ENCODE results near the gene NFKBIZ. TPM values are rescaled to one million over a fixed set of nuclear protein-coding genes. Genes with fewer than 3 reads are reported as not detected.

Gene NFKBIZ, protein sequence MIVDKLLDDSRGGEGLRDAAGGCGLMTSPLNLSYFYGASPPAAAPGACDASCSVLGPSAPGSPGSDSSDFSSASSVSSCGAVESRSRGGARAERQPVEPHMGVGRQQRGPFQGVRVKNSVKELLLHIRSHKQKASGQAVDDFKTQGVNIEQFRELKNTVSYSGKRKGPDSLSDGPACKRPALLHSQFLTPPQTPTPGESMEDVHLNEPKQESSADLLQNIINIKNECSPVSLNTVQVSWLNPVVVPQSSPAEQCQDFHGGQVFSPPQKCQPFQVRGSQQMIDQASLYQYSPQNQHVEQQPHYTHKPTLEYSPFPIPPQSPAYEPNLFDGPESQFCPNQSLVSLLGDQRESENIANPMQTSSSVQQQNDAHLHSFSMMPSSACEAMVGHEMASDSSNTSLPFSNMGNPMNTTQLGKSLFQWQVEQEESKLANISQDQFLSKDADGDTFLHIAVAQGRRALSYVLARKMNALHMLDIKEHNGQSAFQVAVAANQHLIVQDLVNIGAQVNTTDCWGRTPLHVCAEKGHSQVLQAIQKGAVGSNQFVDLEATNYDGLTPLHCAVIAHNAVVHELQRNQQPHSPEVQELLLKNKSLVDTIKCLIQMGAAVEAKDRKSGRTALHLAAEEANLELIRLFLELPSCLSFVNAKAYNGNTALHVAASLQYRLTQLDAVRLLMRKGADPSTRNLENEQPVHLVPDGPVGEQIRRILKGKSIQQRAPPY
- 100 to 1,000 TPM in 1 of 2 donors, 10 to 100 TPM in 1; 88.4 to 123 TPM for total RNA-seq

DNA sequence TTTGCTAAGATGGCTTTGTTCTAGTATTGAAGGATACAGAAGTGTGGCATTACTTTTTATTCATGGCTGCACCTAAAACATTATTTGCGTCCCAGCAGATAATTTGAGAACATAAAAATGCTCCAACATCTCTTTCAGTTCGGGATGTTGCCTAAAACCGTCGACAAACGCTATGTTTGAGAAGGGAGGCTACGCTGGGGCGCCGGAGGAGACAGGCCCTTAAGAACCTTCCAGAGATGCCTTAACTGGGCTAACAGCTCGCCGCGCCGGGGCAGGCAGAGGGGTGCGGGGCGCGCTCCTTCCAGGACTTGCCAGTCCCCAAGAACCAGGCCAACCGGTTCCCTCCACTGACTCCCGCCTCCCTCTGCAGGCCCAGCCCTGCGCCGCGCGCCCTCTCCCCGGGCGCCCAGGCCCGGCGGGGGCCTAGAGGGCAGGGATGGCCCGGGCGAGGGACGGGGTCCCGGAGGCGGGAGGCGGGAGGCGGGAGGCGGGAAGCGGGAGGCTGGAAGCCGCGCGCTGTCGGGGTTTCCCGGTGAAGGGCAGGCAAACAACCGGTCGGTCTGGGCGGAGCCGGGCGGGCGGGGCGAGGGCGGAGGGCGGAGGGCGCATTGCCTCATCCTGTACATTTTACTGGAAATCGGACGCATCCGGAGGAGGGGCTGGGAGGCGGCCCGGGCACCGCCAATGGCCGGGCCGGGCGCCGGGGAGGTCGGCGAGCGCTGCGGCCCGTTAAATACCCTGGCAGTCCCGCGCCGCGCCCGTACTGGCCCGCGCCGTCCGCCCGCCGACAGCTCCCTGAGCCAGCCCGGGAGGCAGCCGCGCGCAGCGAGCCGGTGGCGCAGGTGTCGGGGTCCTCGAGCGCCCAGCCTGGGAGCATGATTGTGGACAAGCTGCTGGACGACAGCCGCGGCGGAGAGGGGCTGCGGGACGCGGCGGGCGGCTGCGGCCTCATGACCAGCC, at the start of gene NFKBIZ:
Gene NFKBIZ, plus strand, starts transcription at position 761 of the 960 bp plus-strand sequence. Its CDS starts 115 bp downstream, at position 876.
- H3K4me1 Mint-ChIP-seq: peaks cover 36% of the 10 kb centered on the region
- peak within 1 kb of the TSS; percentile 100 for H3K27ac Mint-ChIP-seq
- peak within 1 kb of the TSS; percentile 91 for H3K4me3 Mint-ChIP-seq
- H3K9me3 Mint-ChIP-seq: peaks cover 4% of the 10 kb centered on the region
- H3K36me3 Mint-ChIP-seq (ENCODE audit: low read depth): peaks cover 43% of the 10 kb centered on the region
- ATAC-seq (replicated peaks): peak; percentile 80
- H3K27me3 Mint-ChIP-seq: no peaks in the 10 kb centered on the region

DNA sequence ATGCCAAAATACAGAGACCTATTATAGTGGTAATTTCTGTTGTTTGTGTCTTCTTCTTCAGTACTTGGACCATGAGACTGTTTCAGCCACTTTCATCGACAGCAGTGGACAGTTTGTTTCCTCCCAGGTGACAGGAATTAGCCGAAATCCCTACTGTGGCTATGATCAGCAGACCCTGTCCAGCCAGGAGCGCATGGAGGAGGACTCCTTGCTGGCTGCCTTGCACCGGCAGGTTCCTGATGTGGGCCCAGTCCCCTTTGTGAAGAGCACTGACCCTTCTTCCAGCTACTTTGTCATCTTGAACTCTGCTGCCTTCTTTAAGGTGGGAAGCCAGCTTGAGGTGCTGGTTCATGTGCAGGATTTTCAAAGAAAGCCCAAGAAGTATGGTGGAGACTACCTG, 48.1 kb upstream of the NFKBIZ start:
- Mint-ChIP-seq H3K27ac (peak overlapping the region; percentile 54), H3K4me1 (peaks cover 12% of the 10 kb centered on the region), H3K27me3 (no peaks in the 10 kb centered on the region), H3K4me3 (no peak overlapping the region), H3K36me3 (ENCODE audit: low read depth) (peaks cover 73% of the 10 kb centered on the region), H3K9me3 (no peaks in the 10 kb centered on the region)
- no peak for ATAC-seq (replicated peaks)

DNA sequence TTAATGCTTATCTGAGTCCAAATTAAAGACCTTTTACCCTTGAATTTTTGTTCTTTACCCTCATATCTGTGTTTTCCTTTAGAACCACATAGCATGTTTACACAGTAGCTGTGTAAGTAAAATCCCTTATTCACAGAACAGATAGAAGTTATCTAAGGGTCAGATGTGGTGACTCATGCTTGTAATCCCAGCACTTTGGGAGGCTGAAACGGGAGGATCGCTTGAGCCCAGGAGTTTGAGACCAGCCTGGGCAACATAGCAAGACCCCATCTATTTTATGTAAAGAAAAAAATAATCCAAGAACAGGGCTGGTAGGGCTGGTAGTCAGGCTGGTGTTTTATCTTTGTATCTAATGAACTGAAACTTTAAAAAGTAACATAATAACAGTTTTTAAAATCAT, 47.1 kb upstream of the NFKBIZ start:
- Mint-ChIP-seq H3K9me3 (no peaks in the 10 kb centered on the region), H3K27ac (no peak overlapping the region), H3K4me3 (no peak overlapping the region), H3K4me1 (peaks cover 5% of the 10 kb centered on the region), H3K36me3 (ENCODE audit: low read depth) (peaks cover 73% of the 10 kb centered on the region), H3K27me3 (no peaks in the 10 kb centered on the region)
- no peak for ATAC-seq (replicated peaks)

DNA sequence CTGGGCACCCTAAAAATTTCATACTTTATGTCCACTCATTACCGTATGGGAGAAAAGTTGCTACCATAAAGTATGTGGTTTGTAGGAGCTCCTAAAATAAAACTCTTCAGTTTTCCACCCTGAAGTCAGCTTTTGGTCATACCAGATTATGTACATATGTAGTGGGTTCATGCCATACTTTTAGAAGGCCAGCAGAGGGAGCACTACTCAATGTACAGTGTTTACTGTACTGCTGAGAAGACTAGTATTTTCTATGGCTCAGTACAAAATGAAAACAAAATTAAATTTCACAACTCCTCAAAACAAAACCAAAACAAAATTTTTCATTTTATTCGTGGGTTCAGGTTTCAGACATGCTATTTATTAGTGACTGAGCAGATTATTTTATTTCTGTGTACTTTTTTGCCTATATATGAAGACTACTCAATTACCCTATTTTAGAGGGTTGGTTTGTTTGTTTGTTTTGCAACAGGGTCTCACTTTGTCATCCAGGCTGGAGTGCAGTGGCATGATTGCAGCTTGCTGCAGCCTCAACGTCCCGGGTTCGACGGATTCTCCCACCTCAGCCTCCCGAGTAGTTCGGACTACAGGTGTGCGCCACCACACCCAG, 46.0 kb upstream of the NFKBIZ start:
- Mint-ChIP-seq H3K4me3 (peak overlapping the region; percentile 23), H3K9me3 (no peaks in the 10 kb centered on the region), H3K36me3 (ENCODE audit: low read depth) (peaks cover 83% of the 10 kb centered on the region), H3K27ac (peak overlapping the region; percentile 28), H3K27me3 (no peaks in the 10 kb centered on the region), H3K4me1 (peaks cover 11% of the 10 kb centered on the region)
- peak; percentile 98 for ATAC-seq (replicated peaks)

DNA sequence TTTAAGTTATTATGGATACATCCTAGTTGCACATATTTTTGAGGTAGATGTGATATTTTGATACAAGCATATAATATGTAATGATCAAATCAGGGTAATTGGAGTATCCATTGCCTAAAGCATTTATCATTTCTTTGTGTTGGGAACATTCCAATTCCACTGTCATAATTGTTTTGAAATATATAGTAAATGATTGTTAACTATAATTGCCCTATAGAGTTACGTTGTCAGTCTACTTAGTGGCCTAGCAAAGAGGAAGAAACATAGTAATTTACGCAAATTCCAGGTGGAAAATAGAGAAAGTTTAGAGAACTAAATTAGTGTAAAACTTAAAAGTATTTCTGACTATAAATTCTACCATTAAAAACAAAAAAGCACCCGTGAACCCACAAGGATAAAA, 45.4 kb upstream of the NFKBIZ start:
- H3K36me3 Mint-ChIP-seq (ENCODE audit: low read depth): peaks cover 83% of the 10 kb centered on the region
- no peak for ATAC-seq (replicated peaks)
- H3K9me3 Mint-ChIP-seq: no peaks in the 10 kb centered on the region
- peaks cover 13% of the 10 kb centered on the region for H3K4me1 Mint-ChIP-seq
- H3K27ac Mint-ChIP-seq: peak overlapping the region; percentile 28
- no peaks in the 10 kb centered on the region for H3K27me3 Mint-ChIP-seq
- H3K4me3 Mint-ChIP-seq: peak overlapping the region; percentile 23

DNA sequence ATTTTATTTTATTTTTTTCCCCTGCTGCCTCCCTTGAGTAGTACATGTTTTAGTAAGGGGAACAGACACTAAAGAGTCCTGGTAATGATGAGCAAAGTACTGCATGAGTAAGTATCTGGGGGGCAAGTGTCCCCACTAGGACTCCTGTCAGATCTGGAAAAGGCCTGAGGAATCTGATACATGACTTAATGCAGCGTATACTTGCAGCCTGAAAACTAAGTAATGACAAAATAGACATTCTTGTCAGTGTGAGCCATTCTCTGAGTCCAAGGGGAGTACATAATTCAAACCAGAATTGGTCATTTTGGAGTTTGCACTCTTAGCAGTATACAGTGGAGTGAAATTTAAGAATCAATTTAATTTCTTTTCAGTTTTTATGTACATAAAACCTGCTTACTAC, 42.8 kb upstream of the NFKBIZ start:
- Mint-ChIP-seq H3K4me1 (peaks cover 23% of the 10 kb centered on the region), H3K9me3 (no peaks in the 10 kb centered on the region), H3K27me3 (no peaks in the 10 kb centered on the region), H3K36me3 (ENCODE audit: low read depth) (peaks cover 68% of the 10 kb centered on the region), H3K4me3 (no peak overlapping the region), H3K27ac (no peak overlapping the region)
- ATAC-seq (replicated peaks): no peak

DNA sequence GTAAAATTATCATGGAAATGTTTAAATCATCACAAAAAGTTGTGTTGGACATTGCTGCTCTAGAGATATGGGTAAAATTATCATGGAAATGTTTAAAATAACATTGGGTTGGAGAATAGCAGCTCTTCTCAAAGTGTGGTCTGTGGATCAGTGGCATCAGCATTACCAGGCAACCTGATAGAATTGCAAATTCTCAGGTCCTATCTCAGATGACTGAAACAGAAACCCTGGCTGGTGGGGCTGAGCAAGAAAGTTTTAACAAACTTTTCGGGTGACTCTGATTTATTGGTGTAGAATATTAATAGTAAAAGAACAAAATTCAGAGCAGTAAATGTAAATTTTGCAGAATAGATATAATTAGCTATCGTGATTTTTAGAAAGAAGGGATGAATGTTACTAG, 41.4 kb upstream of the NFKBIZ start:
- Mint-ChIP-seq H3K27me3 (no peaks in the 10 kb centered on the region), H3K27ac (no peak overlapping the region), H3K4me1 (peaks cover 28% of the 10 kb centered on the region), H3K36me3 (ENCODE audit: low read depth) (peaks cover 63% of the 10 kb centered on the region), H3K9me3 (no peaks in the 10 kb centered on the region), H3K4me3 (no peak overlapping the region)
- ATAC-seq (replicated peaks): peak; percentile 65

DNA sequence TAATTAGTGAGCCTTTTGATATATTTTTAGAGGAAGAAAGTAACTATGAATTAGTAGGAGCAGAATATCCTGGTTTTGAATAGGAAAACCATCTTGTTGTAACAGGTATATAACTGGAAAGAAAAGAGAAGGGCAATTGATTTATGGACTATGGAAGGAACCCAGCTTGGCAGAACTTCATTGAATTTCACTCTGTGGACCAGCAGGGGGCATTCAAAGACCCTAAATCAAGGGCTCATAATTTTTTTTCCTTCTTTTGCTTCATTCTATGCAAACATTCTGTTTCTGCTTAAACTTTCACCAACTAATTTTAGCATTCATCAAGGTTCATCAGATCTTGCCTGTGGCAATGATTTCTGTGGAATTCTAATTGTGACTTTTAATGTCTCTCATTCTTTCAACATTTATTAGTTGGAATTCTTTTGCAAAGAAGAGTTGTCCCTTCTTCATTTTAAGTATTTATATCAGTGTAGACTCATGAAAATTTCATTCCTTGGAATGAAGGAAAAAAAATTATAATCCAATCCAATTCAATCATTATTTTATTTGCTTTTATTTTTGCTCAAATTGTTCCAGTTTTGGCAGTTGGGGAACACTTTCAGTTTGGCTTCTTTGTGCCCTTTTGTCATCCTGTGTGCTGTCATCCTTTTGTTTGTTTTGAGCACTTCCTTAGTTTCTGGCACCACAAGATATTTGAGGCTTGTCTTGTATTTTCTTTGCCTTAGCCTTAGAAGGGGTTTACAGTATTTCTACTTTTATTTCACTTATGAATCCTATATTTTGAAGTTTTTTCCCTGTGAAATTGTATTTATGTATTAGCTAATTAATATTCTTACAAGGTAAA, 39.9 kb upstream of the NFKBIZ start:
- H3K4me1 Mint-ChIP-seq: peaks cover 33% of the 10 kb centered on the region
- H3K27ac Mint-ChIP-seq: peak overlapping the region; percentile 20
- H3K27me3 Mint-ChIP-seq: no peaks in the 10 kb centered on the region
- peak overlapping the region; percentile 20 for H3K4me3 Mint-ChIP-seq
- H3K36me3 Mint-ChIP-seq (ENCODE audit: low read depth): peaks cover 48% of the 10 kb centered on the region
- ATAC-seq (replicated peaks): peak; percentile 38
- H3K9me3 Mint-ChIP-seq: no peaks in the 10 kb centered on the region

DNA sequence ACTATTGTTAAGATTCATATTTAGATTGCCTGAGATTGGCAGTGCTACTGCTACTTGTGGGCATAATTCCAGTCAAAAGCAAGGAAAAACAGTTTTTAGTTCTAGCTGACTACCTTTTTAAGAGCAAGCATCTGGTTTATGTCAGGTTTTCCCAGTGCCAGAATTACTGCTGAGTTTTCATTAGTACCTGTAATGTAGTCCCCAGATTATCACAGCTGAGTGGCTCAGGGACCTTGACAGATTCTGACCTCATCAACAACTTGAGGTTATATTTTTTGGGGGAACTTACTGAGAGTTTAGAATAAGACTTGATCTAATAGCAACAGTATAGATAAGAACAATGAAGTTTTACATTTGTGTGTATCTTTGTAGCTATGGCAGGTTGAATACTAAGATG, 39.3 kb upstream of the NFKBIZ start:
- H3K4me1 Mint-ChIP-seq: peaks cover 37% of the 10 kb centered on the region
- peaks cover 42% of the 10 kb centered on the region for H3K36me3 Mint-ChIP-seq (ENCODE audit: low read depth)
- peak overlapping the region; percentile 20 for H3K4me3 Mint-ChIP-seq
- H3K27me3 Mint-ChIP-seq: no peaks in the 10 kb centered on the region
- H3K9me3 Mint-ChIP-seq: no peaks in the 10 kb centered on the region
- peak overlapping the region; percentile 20 for H3K27ac Mint-ChIP-seq
- no peak for ATAC-seq (replicated peaks)

DNA sequence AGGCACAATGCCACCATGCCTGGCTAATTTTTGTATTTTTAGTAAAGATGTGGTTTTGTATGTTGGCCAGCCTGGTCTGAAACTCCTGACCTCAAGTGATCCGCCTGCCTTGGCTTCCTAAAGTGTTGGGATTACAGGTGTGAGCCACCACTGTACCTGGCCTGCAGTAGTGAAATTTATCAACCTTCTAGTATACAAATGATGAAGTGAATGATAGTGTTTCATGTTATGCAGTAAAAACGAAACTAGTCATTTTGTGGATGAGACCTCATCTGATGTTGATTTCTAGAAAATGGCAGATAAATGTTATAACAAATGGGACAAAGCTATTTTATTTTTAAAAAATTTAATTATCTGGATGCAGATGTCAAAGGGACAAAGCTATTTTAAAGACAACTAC, 37.4 kb upstream of the NFKBIZ start:
- Mint-ChIP-seq H3K9me3 (no peaks in the 10 kb centered on the region), H3K27ac (peak overlapping the region; percentile 82), H3K4me1 (peaks cover 38% of the 10 kb centered on the region), H3K36me3 (ENCODE audit: low read depth) (peaks cover 26% of the 10 kb centered on the region), H3K27me3 (no peaks in the 10 kb centered on the region), H3K4me3 (peak overlapping the region; percentile 29)
- ATAC-seq (replicated peaks): peak; percentile 81

DNA sequence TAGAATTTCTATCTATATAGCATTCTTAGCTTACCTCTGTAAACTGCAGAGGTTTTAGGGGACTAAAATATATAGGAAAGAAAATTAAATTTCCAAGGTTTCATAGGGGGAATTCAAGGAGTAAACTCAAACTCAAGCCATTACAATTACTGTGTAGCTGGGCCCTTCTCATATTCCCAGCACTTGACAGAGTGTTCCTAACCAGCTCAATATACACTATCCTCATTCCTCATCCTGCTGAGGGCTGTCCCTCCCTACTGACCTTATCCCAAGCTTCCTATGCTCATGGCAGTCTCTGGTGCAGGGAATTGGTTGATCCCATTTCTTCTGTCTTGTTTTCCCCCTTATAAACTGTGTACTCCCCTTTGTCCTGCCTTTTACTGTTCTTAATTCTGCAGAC, 36.4 kb upstream of the NFKBIZ start:
- Mint-ChIP-seq H3K4me1 (peaks cover 35% of the 10 kb centered on the region), H3K9me3 (no peaks in the 10 kb centered on the region), H3K36me3 (ENCODE audit: low read depth) (peaks cover 24% of the 10 kb centered on the region), H3K27ac (no peak overlapping the region), H3K4me3 (no peak overlapping the region), H3K27me3 (no peaks in the 10 kb centered on the region)
- no peak for ATAC-seq (replicated peaks)

DNA sequence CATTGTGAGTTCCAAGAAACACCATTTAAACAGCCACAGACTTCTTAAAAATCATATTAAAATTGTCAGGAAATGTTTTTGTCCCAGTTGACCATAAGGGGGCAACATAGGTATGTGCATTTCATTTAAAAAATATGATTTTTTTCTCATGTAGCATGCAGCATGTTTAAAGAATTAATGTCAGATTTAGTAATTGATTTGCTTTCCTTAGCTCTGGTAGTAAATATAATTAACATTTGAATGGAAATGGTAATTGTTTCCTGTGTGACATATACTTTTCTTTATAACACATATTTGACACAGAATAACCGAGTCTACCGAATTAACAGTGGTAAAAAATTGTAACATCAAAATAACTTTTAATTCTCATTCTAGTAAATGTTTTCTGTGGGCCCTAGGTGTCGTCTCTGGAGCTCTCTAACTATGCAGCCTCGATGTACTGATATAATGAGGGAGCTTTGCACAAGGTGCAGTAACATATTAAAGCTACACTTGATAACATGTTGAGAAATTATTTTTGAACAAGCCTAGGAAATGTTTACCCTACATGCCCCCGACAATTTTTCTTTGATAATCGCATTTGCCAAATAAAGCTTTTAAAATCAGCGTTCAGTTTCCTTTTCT, 35.4 kb upstream of the NFKBIZ start:
- Mint-ChIP-seq H3K4me1 (peaks cover 29% of the 10 kb centered on the region), H3K27ac (no peak overlapping the region), H3K4me3 (no peak overlapping the region), H3K36me3 (ENCODE audit: low read depth) (peaks cover 28% of the 10 kb centered on the region), H3K27me3 (no peaks in the 10 kb centered on the region), H3K9me3 (no peaks in the 10 kb centered on the region)
- ATAC-seq (replicated peaks): no peak

DNA sequence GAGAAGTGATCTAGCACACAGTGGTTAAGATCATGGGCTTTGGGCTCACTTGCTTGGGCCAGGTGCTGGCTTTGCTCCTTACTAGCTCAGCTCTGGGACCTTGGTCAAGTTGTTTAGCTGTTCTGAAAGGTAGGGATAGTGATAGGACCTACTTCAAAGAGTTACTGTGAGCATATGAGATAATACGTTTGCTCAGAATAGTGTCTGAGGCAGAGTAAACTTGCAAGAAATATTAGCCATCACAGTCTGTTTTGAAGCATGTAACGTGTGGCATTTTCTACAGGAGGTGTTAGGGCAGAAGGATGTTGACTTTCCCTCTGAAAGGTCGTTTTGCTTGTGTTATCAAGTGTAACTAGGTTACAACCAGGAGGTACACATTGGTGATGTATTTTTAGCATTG, 34.5 kb upstream of the NFKBIZ start:
- ATAC-seq (replicated peaks): no peak
- Mint-ChIP-seq H3K9me3 (no peaks in the 10 kb centered on the region), H3K4me1 (peaks cover 20% of the 10 kb centered on the region), H3K27me3 (no peaks in the 10 kb centered on the region), H3K36me3 (ENCODE audit: low read depth) (peaks cover 37% of the 10 kb centered on the region), H3K4me3 (no peak overlapping the region), H3K27ac (peak overlapping the region; percentile 11)
